Mesenchymal stem cell (in vitro differentiated cells and primary cell): ENCODE results near the gene MYOG.

Experiments used
- DNase-seq: peaks from one replicate; pipeline ENCODE4 v3.0.0-alpha.2; 2013
- H2AFZ ChIP-seq: one replicate; pipeline ENCODE4 v1.6.1; 2013; ENCODE audit warnings: low read depth, mild to moderate bottlenecking, control low read depth, inconsistent platforms, low read length, moderate library complexity
- H2AK5ac ChIP-seq: 2 replicates; pipeline ENCODE4 v1.6.1; 2013; ENCODE audit warnings: low read length, moderate library complexity, mild to moderate bottlenecking, inconsistent platforms; ENCODE audit not compliant: severe bottlenecking
- H2BK120ac ChIP-seq: one replicate; pipeline ENCODE4 v1.6.1; 2013; ENCODE audit warnings: low read depth, mild to moderate bottlenecking, inconsistent platforms, low read length, moderate library complexity
- H2BK12ac ChIP-seq, 2 experiments: one replicate each; pipeline ENCODE4 v1.6.1; 2013; ENCODE audit warnings: inconsistent platforms in 2 of 2, low read length in 2 of 2, mild to moderate bottlenecking in 2 of 2, moderate library complexity in 2 of 2, control low read depth in 1 of 2
- H2BK15ac ChIP-seq: one replicate; pipeline ENCODE4 v1.6.1; 2013; ENCODE audit warnings: mild to moderate bottlenecking, low read depth, inconsistent platforms; ENCODE audit not compliant: poor library complexity, severe bottlenecking
- H2BK5ac ChIP-seq: 2 replicates; pipeline ENCODE4 v1.6.1; 2013; ENCODE audit warnings: low read depth, mild to moderate bottlenecking, low read length, control low read depth, inconsistent platforms; ENCODE audit not compliant: poor library complexity, severe bottlenecking
- H3K14ac ChIP-seq, 2 experiments: one replicate each; pipeline ENCODE4 v1.6.1; 2013; ENCODE audit warnings: inconsistent platforms in 2 of 2, low read length in 2 of 2, control low read depth in 1 of 2, mild to moderate bottlenecking in 1 of 2, moderate library complexity in 1 of 2
- H3K18ac ChIP-seq, 2 experiments: one replicate each; pipeline ENCODE4 v1.6.1; 2013; ENCODE audit warnings: inconsistent platforms in 2 of 2, low read length in 2 of 2, control low read depth in 1 of 2, low read depth in 1 of 2, mild to moderate bottlenecking in 1 of 2
- H3K23ac ChIP-seq, 2 experiments: one replicate each; pipeline ENCODE4 v1.6.1; 2013; ENCODE audit warnings: inconsistent platforms in 2 of 2, low read length in 2 of 2, mild to moderate bottlenecking in 2 of 2, moderate library complexity in 2 of 2, control low read depth in 1 of 2
- H3K27ac ChIP-seq: 2 replicates; pipeline ENCODE4 v1.5.1; 2013; ENCODE audit warnings: mild to moderate bottlenecking, moderate library complexity, low read length, control low read depth, inconsistent platforms; ENCODE audit not compliant: poor library complexity, severe bottlenecking
- H3K27me3 ChIP-seq, 2 experiments: 2 replicates each; pipeline versions ENCODE4 v1.6.1 to v1.7.0; 2013; ENCODE audit warnings: low read length in 2 of 2, mild to moderate bottlenecking in 2 of 2, moderate library complexity in 2 of 2, control low read depth in 1 of 2, inconsistent platforms in 1 of 2; ENCODE audit not compliant: control insufficient read depth in 1 of 2, insufficient read depth in 1 of 2
- H3K36me3 ChIP-seq, 2 experiments: 2 replicates each; pipeline versions ENCODE4 v1.6.1 to v1.7.0; 2013; ENCODE audit warnings: low read length in 2 of 2, control low read depth in 1 of 2, inconsistent platforms in 1 of 2, low read depth in 1 of 2, mild to moderate bottlenecking in 1 of 2; ENCODE audit not compliant: insufficient read depth in 2 of 2, control insufficient read depth in 1 of 2
- H3K4ac ChIP-seq, 2 experiments: one replicate each; pipeline ENCODE4 v1.6.1; 2013; ENCODE audit warnings: inconsistent platforms in 2 of 2, low read length in 2 of 2, mild to moderate bottlenecking in 2 of 2, moderate library complexity in 2 of 2, control low read depth in 1 of 2, low read depth in 1 of 2
- H3K4me1 ChIP-seq: 2 replicates; pipeline ENCODE4 v1.6.1; 2013; ENCODE audit warnings: low read depth, low read length, control low read depth; ENCODE audit not compliant: control insufficient read depth, insufficient read depth
- H3K4me2 ChIP-seq: 2 replicates; pipeline ENCODE4 v1.6.1; 2013; ENCODE audit warnings: low read length, mild to moderate bottlenecking, inconsistent platforms; ENCODE audit not compliant: poor library complexity, severe bottlenecking
- H3K4me3 ChIP-seq, 2 experiments: 2 replicates each; pipeline versions ENCODE4 v1.5.1 to v1.7.0; 2013; ENCODE audit warnings: low read length in 2 of 2, mild to moderate bottlenecking in 2 of 2, control low read depth in 1 of 2, low read depth in 1 of 2; ENCODE audit not compliant: insufficient read depth in 1 of 2
- H3K79me1 ChIP-seq: replicated peaks from 2 replicates; pipeline ENCODE4 v1.6.1; 2013; ENCODE audit warnings: mild to moderate bottlenecking, control low read depth, low read length, inconsistent platforms; ENCODE audit not compliant: poor library complexity, severe bottlenecking
- H3K9ac ChIP-seq: 2 replicates; pipeline ENCODE4 v1.7.0; 2013; ENCODE audit warnings: mild to moderate bottlenecking, low read length, moderate library complexity
- H3K9me3 ChIP-seq: 2 replicates; pipeline ENCODE4 v1.7.0; 2013; ENCODE audit warnings: mild to moderate bottlenecking, low read length; ENCODE audit not compliant: control insufficient read depth
- H4K8ac ChIP-seq: one replicate; pipeline ENCODE4 v1.6.1; 2013; ENCODE audit warnings: inconsistent platforms, mild to moderate bottlenecking, low read length, moderate library complexity
- H4K91ac ChIP-seq: one replicate; pipeline ENCODE4 v1.6.1; 2013; ENCODE audit warnings: mild to moderate bottlenecking, low read length, inconsistent platforms
- WGBS: methylation state at CpG from one replicate; pipeline ENCODE4 v1.1.7; 2013; ENCODE audit warnings: mixed read lengths; 5-methylcytosine and 5-hydroxymethylcytosine counted together

The MYOG gene

GRCh38 chr1:203103829-203104495, 18.1 kb upstream of the MYOG start:
- Histone ChIP-seq H3K27ac (no peak overlapping the region), H3K4me2 (no peak overlapping the region), H3K9me3 (peaks cover 14% of the 10 kb centered on the region), H3K18ac (no peak overlapping the region), H2BK5ac (no peak overlapping the region), H4K8ac (no peak overlapping the region), H3K36me3 (no peaks in the 10 kb centered on the region), H3K27me3 (peaks cover 46 to 76% of the 10 kb centered on the region in 2 experiments), H3K4ac (no peak overlapping the region), H3K4me1 (no peaks in the 10 kb centered on the region), H4K91ac (no peak overlapping the region), H2BK120ac (no peak overlapping the region), H3K9ac (no peak overlapping the region), H3K23ac (no peak overlapping the region), H2BK15ac (no peak overlapping the region), H2BK12ac (no peak overlapping the region), H3K4me3 (no peak overlapping the region), H2AFZ (no peak overlapping the region), H3K14ac (no peak overlapping the region), H2AK5ac (no peak overlapping the region), H3K79me1 (no peaks in the 10 kb centered on the region)
- WGBS, result 95% methylated on average over 5 of the region's 6 CpGs
- no peak for DNase-seq

GRCh38 chr1:203103216-203103615, 17.4 kb upstream of the MYOG start:
- H2BK12ac ChIP-seq, result no peak overlapping the region
- no peak overlapping the region for H2BK15ac ChIP-seq
- no peak overlapping the region for H3K18ac ChIP-seq
- no peaks in the 10 kb centered on the region for H3K79me1 ChIP-seq
- no peak overlapping the region for H2BK5ac ChIP-seq
- H4K91ac ChIP-seq, result no peak overlapping the region
- no peak for DNase-seq
- H2AK5ac ChIP-seq, result no peak overlapping the region
- no peak overlapping the region for H3K4me2 ChIP-seq
- no peak overlapping the region for H3K14ac ChIP-seq
- no peak overlapping the region for H4K8ac ChIP-seq
- no peak overlapping the region for H2AFZ ChIP-seq
- no peaks in the 10 kb centered on the region for H3K4me1 ChIP-seq
- H3K36me3 ChIP-seq, result no peaks in the 10 kb centered on the region
- H3K27ac ChIP-seq, result no peak overlapping the region
- no peak overlapping the region for H3K4me3 ChIP-seq
- H2BK120ac ChIP-seq, result no peak overlapping the region
- WGBS, result 57% methylated on average over 4 of the region's 4 CpGs
- H3K9ac ChIP-seq, result no peak overlapping the region
- H3K23ac ChIP-seq, result no peak overlapping the region
- H3K27me3 ChIP-seq, result peaks cover 47 to 76% of the 10 kb centered on the region in 2 experiments
- H3K4ac ChIP-seq, result no peak overlapping the region
- peaks cover 14% of the 10 kb centered on the region for H3K9me3 ChIP-seq

DNA sequence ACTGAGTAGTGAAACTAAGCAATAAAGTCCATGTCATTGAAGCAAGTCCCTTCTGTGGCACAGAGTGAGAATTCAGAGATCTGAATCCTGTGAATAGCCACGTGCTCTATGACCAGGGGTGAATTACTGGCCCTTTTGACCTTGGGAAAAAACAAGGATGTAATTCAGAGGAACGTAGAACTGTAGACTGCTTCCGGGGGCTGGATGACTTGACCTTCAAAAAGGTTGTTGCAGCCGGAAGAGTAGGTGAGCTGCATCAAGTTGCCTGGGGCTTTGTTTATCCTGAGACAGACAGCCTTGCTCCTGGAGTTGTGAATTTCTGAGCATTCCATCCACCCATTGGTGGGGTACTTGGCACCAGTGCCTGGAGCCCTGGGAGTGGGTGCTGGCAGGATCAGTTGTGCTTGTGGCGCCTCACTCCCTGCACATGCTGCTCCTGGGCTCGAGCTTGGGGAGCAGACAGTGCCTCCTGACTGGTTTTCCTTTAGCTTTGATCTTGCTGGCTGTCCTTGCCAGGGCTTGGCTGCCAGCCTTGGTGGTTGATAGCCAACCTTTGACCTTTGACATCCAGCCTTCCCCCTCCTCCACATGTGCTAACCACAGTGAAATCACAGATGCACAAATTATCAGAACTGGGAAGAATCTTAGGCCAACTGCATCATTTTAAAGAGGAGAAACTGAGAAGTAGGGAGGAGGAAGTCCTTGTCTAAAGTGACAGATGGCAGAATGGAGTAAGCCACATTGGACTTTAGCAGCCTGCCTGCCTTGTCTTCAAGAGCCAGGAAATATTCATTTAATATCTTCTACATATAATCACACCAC, 16.2 kb upstream of the MYOG start:
- H2BK12ac ChIP-seq, result no peak overlapping the region
- no peak overlapping the region for H3K14ac ChIP-seq
- no peak for DNase-seq
- H4K91ac ChIP-seq, result no peak overlapping the region
- no peak overlapping the region for H3K18ac ChIP-seq
- H2AFZ ChIP-seq, result no peak overlapping the region
- no peak overlapping the region for H3K23ac ChIP-seq
- no peaks in the 10 kb centered on the region for H3K4me1 ChIP-seq
- no peak overlapping the region for H2BK5ac ChIP-seq
- no peak overlapping the region for H3K9ac ChIP-seq
- no peak overlapping the region for H3K4me2 ChIP-seq
- no peak overlapping the region for H2BK15ac ChIP-seq
- H3K9me3 ChIP-seq, result peaks cover 20% of the 10 kb centered on the region
- H3K27ac ChIP-seq, result no peak overlapping the region
- H3K27me3 ChIP-seq, result peaks cover 44 to 70% of the 10 kb centered on the region in 2 experiments
- no peak overlapping the region for H2BK120ac ChIP-seq
- H2AK5ac ChIP-seq, result no peak overlapping the region
- WGBS, result 85% methylated on average over 6 of the region's 6 CpGs
- no peaks in the 10 kb centered on the region for H3K36me3 ChIP-seq
- no peaks in the 10 kb centered on the region for H3K79me1 ChIP-seq
- H3K4me3 ChIP-seq, result no peak overlapping the region
- no peak overlapping the region for H4K8ac ChIP-seq
- H3K4ac ChIP-seq, result no peak overlapping the region

GRCh38 chr1:203100516-203100869, 14.7 kb upstream of the MYOG start:
- Histone ChIP-seq H2BK120ac (no peak overlapping the region), H4K91ac (no peak overlapping the region), H3K36me3 (no peaks in the 10 kb centered on the region), H4K8ac (no peak overlapping the region), H3K9ac (no peak overlapping the region), H3K27ac (no peak overlapping the region), H2AK5ac (no peak overlapping the region), H3K23ac (no peak overlapping the region), H2BK15ac (no peak overlapping the region), H2BK5ac (no peak overlapping the region), H3K4me3 (no peak overlapping the region), H2BK12ac (no peak overlapping the region), H3K27me3 (peaks cover 44 to 58% of the 10 kb centered on the region in 2 experiments), H3K9me3 (peaks cover 31% of the 10 kb centered on the region), H3K4me1 (no peaks in the 10 kb centered on the region), H3K14ac (no peak overlapping the region), H3K4me2 (no peak overlapping the region), H3K79me1 (no peaks in the 10 kb centered on the region), H3K4ac (no peak overlapping the region), H3K18ac (no peak overlapping the region), H2AFZ (no peak overlapping the region)
- no peak for DNase-seq
